Right atrium auricular region (tissue), 2 donors: ENCODE measurements around the gene PTPN14. TPM values are rescaled to one million over a fixed set of nuclear protein-coding genes. Genes with fewer than 3 reads are reported as not detected.

ENCODE experiments used
- DNase-seq: peaks from one replicate; pipeline ENCODE4 v3.0.0-alpha.2; 2019; ENCODE audit warnings: low spot score
- H3K27ac ChIP-seq, 2 donors: fragments of 200-600 bp; sonication (generic); 1 replicate in 1 of 2; 2 replicates in 1 of 2; pipeline ENCODE4 v1.5.1; 2016 to 2019
- H3K27me3 ChIP-seq, 2 donors: fragments of 200-600 bp; sonication (generic); one replicate each; pipeline versions ENCODE4 v1.5.1 to v1.6.0; 2017 to 2019
- H3K36me3 ChIP-seq: fragments of 200-600 bp; sonication (generic); one replicate; pipeline ENCODE4 v1.5.1; 2016
- H3K4me1 ChIP-seq, 2 donors: fragments of 200-600 bp; sonication (generic); one replicate each; pipeline versions ENCODE4 v1.5.1 to v1.6.0; 2017 to 2019
- H3K4me3 ChIP-seq, 2 donors: fragments of 200-600 bp; sonication (generic); 1 replicate in 1 of 2; 2 replicates in 1 of 2; pipeline ENCODE4 v1.5.1; 2017 to 2019; ENCODE audit warnings: mild to moderate bottlenecking in 1 of 2, moderate library complexity in 1 of 2
- H3K9me3 ChIP-seq, 2 donors: fragments of 200-600 bp; sonication (generic); one replicate each; pipeline ENCODE4 v1.5.1; 2019
- total RNA-seq, 2 donors: library from RNA; depleted of rRNA; stranded (reverse); fragments of >200 nt; gene quantifications; one replicate each; pipeline ENCODE4 v1.1.0, GENCODE V29; 2016
- TF ChIP-seq, protein P1 (sequence below), 2 donors: fragments of 200-600 bp; sonication (generic); IDR thresholded peaks; one replicate each; pipeline ENCODE4 v1.5.1; 2019; ENCODE audit warnings: antibody characterized with exemption in 2 of 2

The PTPN14 gene
- total RNA-seq, 2 donors from 2014 or later = 8.4 to 27.2 TPM

DNA sequence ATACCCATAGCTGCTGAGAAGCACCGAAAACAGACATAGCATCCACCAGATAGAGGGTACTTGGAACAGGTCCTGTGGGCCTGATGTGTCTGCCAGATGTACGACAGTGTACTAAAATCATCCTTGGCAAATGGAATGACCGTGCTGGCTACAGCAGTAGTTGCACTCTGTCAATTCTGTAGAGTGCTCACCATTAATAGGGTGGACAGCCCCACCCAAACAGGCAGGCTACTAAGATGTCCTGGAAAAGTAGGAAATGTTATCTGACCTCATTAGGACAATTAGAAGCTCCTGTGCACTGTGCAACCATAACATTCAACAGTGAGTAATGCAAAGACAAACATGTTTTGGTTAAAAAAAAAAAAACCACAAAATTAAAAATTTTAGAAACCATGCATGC, 106.2 kb downstream of the PTPN14 start:
- Histone ChIP-seq H3K36me3 (no peaks in the 10 kb centered on the region), H3K4me3 (no peak overlapping the region), H3K9me3 (no peaks in the 10 kb centered on the region), H3K27ac (no peak overlapping the region), H3K4me1 (no peaks in the 10 kb centered on the region), H3K27me3 (no peaks in the 10 kb centered on the region)
- DNase-seq = no peak
- TF ChIP-seq, protein P1, sequence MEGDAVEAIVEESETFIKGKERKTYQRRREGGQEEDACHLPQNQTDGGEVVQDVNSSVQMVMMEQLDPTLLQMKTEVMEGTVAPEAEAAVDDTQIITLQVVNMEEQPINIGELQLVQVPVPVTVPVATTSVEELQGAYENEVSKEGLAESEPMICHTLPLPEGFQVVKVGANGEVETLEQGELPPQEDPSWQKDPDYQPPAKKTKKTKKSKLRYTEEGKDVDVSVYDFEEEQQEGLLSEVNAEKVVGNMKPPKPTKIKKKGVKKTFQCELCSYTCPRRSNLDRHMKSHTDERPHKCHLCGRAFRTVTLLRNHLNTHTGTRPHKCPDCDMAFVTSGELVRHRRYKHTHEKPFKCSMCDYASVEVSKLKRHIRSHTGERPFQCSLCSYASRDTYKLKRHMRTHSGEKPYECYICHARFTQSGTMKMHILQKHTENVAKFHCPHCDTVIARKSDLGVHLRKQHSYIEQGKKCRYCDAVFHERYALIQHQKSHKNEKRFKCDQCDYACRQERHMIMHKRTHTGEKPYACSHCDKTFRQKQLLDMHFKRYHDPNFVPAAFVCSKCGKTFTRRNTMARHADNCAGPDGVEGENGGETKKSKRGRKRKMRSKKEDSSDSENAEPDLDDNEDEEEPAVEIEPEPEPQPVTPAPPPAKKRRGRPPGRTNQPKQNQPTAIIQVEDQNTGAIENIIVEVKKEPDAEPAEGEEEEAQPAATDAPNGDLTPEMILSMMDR (IDR thresholded peaks at IDR 0.05) = no peak

DNA sequence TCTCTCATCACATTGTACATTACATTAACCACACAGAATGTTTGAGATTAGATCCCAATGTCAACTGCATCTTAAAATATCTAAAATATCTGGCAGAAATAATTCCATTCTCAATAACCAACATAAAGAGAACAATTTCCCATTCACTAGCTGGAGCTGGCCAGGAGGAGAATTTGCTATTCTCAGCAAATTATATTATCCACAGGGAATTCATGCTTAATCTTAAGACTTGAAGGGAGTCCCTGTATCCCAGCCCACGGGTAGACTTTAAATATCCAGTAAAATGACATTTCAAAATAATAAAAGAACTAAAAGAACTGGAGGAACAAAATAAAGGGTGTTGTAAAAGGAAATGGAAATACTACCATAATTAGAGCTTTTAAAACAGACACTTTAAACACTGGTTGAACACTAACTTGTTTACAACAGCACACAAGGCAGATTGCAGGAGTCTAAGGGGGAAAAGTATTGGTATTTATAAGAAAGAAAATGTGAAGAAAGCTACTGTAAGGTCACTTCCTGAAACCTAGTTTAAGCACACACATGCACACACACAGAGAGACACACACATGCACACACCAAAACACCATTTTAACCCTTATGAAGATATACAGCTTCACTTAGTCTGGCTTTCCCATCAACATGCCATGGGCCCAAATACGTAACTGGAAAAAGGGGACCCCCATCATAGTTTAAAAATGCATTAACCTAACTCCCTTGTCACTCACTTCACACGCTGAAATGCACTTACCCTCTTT, 107.0 kb downstream of the PTPN14 start:
- H3K27ac ChIP-seq = no peak overlapping the region
- H3K9me3 ChIP-seq = no peaks in the 10 kb centered on the region
- H3K4me1 ChIP-seq = no peaks in the 10 kb centered on the region
- H3K36me3 ChIP-seq = no peaks in the 10 kb centered on the region
- no peak overlapping the region for H3K4me3 ChIP-seq
- no peak for DNase-seq
- no peaks in the 10 kb centered on the region for H3K27me3 ChIP-seq
- TF ChIP-seq, protein P1 (IDR thresholded peaks at IDR 0.05) = no peak

DNA sequence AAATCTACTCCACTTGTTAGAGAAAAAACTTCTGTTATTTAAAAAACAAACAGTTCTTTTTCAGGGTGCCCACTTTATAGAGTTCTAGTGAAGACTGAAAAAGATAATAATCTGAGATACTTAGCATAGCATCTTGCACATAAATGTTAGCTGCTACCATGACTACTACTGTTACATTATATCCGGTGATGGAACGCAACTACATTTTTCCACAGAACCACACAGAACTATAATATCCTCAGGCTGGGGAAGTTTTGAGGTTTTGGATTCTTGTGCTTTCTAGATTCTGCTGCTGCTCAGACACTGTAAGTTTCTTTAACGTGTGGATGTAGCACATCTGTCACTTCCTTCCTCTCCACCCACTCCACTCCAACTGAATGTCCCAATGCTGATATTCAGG, 110.3 kb downstream of the PTPN14 start:
- no peak for DNase-seq
- H3K4me1 ChIP-seq = peaks cover 0 to 6% of the 10 kb centered on the region in 2 donors
- H3K4me3 ChIP-seq = no peak overlapping the region
- TF ChIP-seq, protein P1 (IDR thresholded peaks at IDR 0.05) = no peak
- no peak overlapping the region for H3K27ac ChIP-seq
- no peaks in the 10 kb centered on the region for H3K27me3 ChIP-seq
- no peaks in the 10 kb centered on the region for H3K36me3 ChIP-seq
- H3K9me3 ChIP-seq = no peaks in the 10 kb centered on the region

DNA sequence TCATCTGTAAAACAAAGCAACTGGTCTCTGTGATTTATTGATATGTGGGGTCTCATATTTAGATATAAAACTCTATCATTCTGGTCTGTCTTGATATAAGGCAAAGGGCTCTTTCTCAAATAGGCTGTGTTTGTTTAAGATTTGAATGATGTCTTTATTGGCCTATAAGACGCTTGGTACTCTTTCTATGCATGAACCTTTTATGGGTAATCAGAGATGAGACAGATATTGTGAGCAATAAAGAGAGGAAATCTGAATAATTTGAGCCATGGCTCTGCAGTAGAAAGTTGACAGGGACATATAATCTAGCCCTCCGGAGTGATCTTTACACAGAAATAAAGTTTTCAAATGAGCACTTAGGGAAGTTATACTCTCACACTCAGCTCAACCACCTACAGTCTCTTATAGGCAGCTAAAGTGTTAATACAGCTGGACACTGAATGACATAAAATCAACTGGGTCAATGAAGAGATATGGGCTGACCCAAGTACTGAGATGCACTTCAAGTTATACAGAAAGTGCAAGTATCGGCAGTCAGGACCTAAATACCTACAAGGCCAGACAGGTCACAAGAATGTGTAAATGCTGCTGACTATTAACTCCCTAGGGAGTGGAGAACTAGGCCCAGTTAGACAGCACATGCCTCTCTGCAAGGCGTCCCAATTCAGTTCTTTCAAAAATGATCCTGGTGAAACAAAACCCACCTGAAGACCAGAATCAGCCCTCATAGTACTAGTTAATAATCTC, 111.0 kb downstream of the PTPN14 start:
- H3K4me3 ChIP-seq = no peak overlapping the region
- H3K4me1 ChIP-seq = peaks cover 0 to 6% of the 10 kb centered on the region in 2 donors
- H3K27me3 ChIP-seq = no peaks in the 10 kb centered on the region
- H3K9me3 ChIP-seq = no peaks in the 10 kb centered on the region
- no peak for DNase-seq
- H3K36me3 ChIP-seq = no peaks in the 10 kb centered on the region
- H3K27ac ChIP-seq = no peak overlapping the region
- TF ChIP-seq, protein P1 (IDR thresholded peaks at IDR 0.05) = no peak

DNA sequence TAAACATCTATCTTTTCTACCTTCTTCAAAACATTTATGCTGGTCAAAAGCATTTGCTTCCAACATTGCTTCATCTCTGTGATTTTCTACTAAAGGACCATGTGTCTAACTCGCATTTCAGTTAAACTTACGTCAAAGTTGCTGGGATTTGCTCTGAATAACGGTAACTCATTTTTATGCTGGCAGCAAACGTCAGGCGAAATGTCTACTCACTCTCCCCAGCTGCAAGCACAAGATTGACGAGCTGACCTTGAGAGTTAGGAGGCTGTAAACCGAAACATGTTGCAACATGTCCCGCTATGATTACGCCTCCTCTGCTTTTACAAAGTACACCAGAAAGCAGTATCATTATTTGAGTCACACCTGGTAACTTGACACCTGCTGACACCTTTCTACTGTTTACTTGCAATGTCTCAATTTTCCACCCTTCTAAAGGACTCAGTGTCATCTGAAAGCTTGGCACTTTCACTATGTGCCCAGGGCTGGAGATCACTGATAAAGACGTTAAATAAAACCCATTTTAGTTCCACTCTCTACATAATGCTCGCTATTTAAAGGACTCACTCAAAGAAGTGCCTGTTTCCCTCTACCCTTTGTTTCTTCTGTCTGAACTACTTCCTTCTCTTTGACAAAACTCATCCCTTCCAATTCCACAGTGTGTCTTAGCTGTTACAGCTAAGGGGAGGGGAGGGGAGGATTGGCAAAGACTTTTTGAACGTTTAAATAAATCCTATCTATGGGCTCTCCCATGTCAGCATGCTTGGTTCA, 111.9 kb downstream of the PTPN14 start:
- DNase-seq = no peak
- Histone ChIP-seq H3K36me3 (no peaks in the 10 kb centered on the region), H3K9me3 (no peaks in the 10 kb centered on the region), H3K27ac (peak overlapping the region in 1 of 2 donors; percentile 19), H3K4me1 (peaks cover 0 to 6% of the 10 kb centered on the region in 2 donors), H3K4me3 (no peak overlapping the region), H3K27me3 (no peaks in the 10 kb centered on the region)
- TF ChIP-seq, protein P1 (IDR thresholded peaks at IDR 0.05) = no peak
